ENCODE results near the gene ZNF77.

The ZNF77 gene

GRCh38 chr19:2944775-2945574, at the start of gene ZNF77:
TSS of gene ZNF77 (minus strand) at chr19:2944971. CDS start at chr19:2944840, 131 bp downstream.
- TF ChIP-seq YY1 (IDR thresholded peaks at IDR 0.05; ENCODE audit: low read depth): no peak
- no peak for TF ChIP-seq TCF12 (IDR thresholded peaks at IDR 0.05; ENCODE audit: low read depth)
- TF ChIP-seq CREB1 (IDR thresholded peaks at IDR 0.05; ENCODE audit: low read depth): peak; percentile 55
- no peak for TF ChIP-seq CEBPB (IDR thresholded peaks at IDR 0.05)
- peak; percentile 79 for TF ChIP-seq MAX (IDR thresholded peaks at IDR 0.05)
- peak; percentile 25; the same call in 1 of the 2 replicates for TF ChIP-seq ZBTB7A (IDR thresholded peaks at IDR 0.05; ENCODE audit: low read depth)
- TF ChIP-seq NFIC (IDR thresholded peaks at IDR 0.05): no peak
- TF ChIP-seq EGR1 (IDR thresholded peaks at IDR 0.05): peak; percentile 74
- peak; percentile 39 for TF ChIP-seq USF1 (IDR thresholded peaks at IDR 0.05)
- TF ChIP-seq TEAD4 (IDR thresholded peaks at IDR 0.05): no peak
- peak; percentile 22; the same call in 1 of the 2 replicates for TF ChIP-seq FOXM1 (IDR thresholded peaks at IDR 0.05; ENCODE audit: borderline replicate concordance, low read depth)
- no peak for TF ChIP-seq EP300 (IDR thresholded peaks at IDR 0.05; ENCODE audit: borderline replicate concordance)
- TF ChIP-seq, protein P1, sequence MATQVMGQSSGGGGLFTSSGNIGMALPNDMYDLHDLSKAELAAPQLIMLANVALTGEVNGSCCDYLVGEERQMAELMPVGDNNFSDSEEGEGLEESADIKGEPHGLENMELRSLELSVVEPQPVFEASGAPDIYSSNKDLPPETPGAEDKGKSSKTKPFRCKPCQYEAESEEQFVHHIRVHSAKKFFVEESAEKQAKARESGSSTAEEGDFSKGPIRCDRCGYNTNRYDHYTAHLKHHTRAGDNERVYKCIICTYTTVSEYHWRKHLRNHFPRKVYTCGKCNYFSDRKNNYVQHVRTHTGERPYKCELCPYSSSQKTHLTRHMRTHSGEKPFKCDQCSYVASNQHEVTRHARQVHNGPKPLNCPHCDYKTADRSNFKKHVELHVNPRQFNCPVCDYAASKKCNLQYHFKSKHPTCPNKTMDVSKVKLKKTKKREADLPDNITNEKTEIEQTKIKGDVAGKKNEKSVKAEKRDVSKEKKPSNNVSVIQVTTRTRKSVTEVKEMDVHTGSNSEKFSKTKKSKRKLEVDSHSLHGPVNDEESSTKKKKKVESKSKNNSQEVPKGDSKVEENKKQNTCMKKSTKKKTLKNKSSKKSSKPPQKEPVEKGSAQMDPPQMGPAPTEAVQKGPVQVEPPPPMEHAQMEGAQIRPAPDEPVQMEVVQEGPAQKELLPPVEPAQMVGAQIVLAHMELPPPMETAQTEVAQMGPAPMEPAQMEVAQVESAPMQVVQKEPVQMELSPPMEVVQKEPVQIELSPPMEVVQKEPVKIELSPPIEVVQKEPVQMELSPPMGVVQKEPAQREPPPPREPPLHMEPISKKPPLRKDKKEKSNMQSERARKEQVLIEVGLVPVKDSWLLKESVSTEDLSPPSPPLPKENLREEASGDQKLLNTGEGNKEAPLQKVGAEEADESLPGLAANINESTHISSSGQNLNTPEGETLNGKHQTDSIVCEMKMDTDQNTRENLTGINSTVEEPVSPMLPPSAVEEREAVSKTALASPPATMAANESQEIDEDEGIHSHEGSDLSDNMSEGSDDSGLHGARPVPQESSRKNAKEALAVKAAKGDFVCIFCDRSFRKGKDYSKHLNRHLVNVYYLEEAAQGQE (IDR thresholded peaks at IDR 0.05; ENCODE audit: low read depth): no peak
- peak; percentile 87 for TF ChIP-seq TAF1 (IDR thresholded peaks at IDR 0.05; ENCODE audit: low read depth)
- TF ChIP-seq RAD21 (IDR thresholded peaks at IDR 0.05; ENCODE audit: low read depth): no peak

GRCh38 chr19:2993579-2993978, 48.8 kb upstream of the ZNF77 start:
- TF ChIP-seq ZBTB7A (IDR thresholded peaks at IDR 0.05; ENCODE audit: low read depth): no peak
- no peak for TF ChIP-seq TAF1 (IDR thresholded peaks at IDR 0.05; ENCODE audit: low read depth)
- TF ChIP-seq CEBPB (IDR thresholded peaks at IDR 0.05): no peak
- no peak for TF ChIP-seq EP300 (IDR thresholded peaks at IDR 0.05; ENCODE audit: borderline replicate concordance)
- no peak for TF ChIP-seq YY1 (IDR thresholded peaks at IDR 0.05; ENCODE audit: low read depth)
- no peak for TF ChIP-seq TCF12 (IDR thresholded peaks at IDR 0.05; ENCODE audit: low read depth)
- no peak for TF ChIP-seq USF1 (IDR thresholded peaks at IDR 0.05)
- TF ChIP-seq EGR1 (IDR thresholded peaks at IDR 0.05): no peak
- TF ChIP-seq MAX (IDR thresholded peaks at IDR 0.05): no peak
- TF ChIP-seq TEAD4 (IDR thresholded peaks at IDR 0.05): no peak
- TF ChIP-seq FOXM1 (IDR thresholded peaks at IDR 0.05; ENCODE audit: borderline replicate concordance, low read depth): no peak
- no peak for TF ChIP-seq CREB1 (IDR thresholded peaks at IDR 0.05; ENCODE audit: low read depth)
- TF ChIP-seq NFIC (IDR thresholded peaks at IDR 0.05): no peak
- TF ChIP-seq, protein P1 (IDR thresholded peaks at IDR 0.05; ENCODE audit: low read depth): no peak
- no peak for TF ChIP-seq RAD21 (IDR thresholded peaks at IDR 0.05; ENCODE audit: low read depth)

DNA sequence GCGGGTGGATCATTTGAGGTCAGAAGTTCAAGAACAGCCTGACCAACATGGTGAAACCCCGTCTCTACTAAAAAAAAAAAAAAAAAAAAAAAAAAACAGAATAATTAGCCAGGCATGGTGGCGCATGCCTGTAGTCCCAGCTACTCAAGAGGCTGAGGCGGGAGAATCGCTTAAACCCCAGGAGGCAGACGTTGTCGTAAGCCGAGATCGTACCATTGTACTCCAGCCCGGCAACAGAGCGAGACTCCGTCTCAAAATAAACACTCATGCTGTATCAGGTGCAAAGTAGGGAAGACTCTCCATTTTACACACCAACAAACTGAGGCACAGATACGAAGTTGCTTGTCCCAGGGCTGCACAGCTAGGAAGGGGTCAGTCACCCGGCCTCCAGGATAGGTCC, 48.2 kb upstream of the ZNF77 start:
- no peak for TF ChIP-seq EP300 (IDR thresholded peaks at IDR 0.05; ENCODE audit: borderline replicate concordance)
- TF ChIP-seq EGR1 (IDR thresholded peaks at IDR 0.05): no peak
- TF ChIP-seq, protein P1 (IDR thresholded peaks at IDR 0.05; ENCODE audit: low read depth): no peak
- TF ChIP-seq TAF1 (IDR thresholded peaks at IDR 0.05; ENCODE audit: low read depth): no peak
- no peak for TF ChIP-seq NFIC (IDR thresholded peaks at IDR 0.05)
- no peak for TF ChIP-seq USF1 (IDR thresholded peaks at IDR 0.05)
- no peak for TF ChIP-seq MAX (IDR thresholded peaks at IDR 0.05)
- no peak for TF ChIP-seq ZBTB7A (IDR thresholded peaks at IDR 0.05; ENCODE audit: low read depth)

Data from Ishikawa (cell line).